GM19035 (cell line): Measurements from ENCODE around the gene SYDE2.
"Not testable (repeated sequence)": the region's sequence is repeated elsewhere in the genome, so short reads cannot be mapped to it uniquely, and the experiment has no call there.

Experiments used
- ATAC-seq: cut with Tn5 transposase; IDR thresholded peaks from one replicate; pipeline ENCODE4 v1.9.1; 2021; ENCODE audit not compliant: unreplicated experiment

SYDE2 gene

DNA sequence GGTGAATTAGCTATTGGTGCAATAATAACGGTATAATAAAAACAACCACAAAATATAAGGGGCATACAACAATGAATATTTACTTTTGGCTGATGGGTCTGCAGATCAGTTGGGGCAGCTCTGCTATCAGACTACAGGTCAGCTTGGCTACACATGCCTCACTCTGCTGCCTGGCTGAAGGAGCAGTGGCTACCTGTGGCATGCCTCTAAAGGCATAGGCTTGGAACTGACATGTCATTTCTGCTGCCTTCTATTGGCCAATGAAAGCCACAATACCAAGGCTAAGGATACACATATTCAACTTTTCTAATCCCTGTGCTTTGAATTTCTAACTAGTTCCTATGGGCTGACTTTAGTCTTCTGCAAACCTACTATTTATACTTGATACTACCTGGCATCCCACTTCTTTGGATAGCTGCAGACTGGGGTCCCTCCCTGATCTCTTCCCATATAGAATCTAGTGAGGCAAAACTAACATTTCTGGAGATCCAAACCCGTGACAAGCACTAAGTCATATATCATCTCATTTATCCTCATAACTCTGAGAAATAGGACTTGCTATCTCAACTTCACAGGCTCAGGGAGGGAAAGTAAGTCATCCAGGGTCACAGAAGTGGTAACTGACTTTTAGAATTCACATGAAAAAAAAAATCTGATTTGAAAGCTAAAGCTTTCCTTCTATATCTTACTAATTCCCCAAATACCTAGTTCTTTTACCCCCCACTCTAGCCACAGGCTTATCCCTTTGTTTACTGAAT, 19.2 kb upstream of the SYDE2 start:
- no peak for ATAC-seq

DNA sequence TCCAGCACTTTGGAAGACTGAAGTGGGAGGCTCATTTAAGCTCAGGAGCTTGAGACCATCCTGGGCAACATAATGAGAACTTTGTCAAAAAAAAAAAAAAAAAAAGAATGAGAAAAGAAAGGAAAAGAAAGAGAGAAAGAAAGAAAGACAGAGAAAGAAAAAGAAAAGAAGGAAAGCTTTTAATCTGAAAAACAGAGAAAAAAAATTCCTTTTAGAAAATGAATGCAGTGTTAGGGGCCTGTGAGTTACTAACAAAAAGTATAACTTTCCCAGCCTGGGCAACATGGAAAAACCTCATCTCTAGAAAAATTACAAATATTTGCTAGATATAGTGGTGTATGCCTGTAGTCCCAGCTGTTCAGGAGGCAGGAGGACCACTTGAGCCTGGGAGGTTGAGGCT, 15.9 kb upstream of the SYDE2 start:
- no peak for ATAC-seq

DNA sequence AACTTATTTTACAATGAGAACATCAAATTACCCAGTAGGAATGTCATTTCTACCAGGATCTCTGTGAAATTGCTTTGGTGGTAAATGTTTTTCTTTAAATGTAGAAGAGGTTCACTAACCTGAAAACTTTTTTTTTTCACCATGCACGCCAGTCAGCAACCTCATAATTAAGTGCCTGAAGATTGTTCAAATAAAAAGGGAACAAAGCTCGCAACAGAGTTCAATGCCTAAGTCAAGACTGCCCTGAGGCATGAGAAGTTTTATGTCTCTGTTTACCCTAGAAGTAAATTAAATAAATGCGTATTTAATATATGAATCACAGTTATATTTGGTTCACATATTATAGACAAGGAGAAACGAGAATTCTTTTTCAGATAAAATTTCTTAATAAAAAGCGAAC, 13.8 kb upstream of the SYDE2 start:
- ATAC-seq, result no peak

DNA sequence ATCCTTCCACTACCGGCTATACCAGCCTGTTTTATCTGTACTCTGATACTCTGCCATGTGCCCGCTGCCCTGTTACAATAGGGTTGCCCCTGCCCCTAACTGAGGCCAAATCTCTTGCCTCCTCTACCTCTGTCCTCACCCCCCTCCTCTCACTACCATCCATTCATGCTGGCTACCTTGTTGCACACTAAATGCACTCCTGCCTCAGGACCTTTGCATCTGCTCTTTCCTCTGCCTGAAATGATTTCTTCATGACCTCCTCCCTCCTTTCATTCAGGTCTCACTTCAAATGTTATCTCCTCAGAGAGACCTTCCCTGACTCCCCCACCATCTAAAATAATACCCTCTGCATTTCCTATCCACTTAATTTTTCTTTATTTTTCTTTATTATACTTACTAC, 7.7 kb upstream of the SYDE2 start:
- no peak for ATAC-seq

DNA sequence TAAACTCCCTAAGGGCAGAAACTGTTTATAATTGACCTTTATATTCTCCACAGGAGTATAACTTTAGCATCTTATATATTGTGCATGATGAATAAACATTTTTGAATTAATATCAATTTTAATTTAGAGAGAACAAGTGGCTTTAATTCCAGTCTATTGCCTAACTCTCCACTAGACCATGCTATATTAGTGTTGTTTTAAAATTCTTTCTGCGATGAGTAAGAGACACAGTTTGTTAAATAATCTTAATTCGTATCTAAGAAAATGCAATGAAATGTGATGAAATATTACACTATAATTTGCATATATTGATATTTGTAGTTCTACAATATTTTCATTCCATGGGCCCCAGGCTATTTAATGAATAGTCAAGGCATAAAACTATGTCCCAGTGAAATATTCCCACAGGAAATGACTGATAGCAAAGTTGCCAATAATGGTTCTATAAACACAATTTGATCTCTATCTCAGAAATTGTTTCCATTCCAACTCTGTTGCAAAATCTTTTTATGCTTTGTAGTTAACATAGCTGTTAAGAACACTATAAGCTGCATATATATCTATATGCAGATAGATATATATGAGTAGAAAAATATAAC, 2.9 kb upstream of the SYDE2 start:
- no peak for ATAC-seq

DNA sequence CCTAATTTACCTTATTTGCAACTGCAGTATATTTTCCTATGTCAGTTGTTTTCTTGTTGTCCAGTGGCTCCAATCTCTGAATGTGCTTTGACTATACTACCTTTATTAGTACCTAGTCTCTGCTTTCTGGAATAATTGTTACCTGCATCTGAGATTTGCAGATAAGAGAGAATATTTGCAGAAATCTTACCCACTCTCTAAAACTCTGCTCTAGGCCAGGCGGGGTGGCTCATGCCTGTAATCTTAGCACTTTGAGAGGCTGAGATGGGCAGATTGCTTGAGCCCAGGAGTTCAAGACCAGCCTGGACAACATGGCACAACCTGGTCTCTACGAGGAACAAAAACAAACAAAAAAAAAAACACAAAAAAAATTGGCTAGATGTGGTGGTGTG, 2.0 kb upstream of the SYDE2 start:
- no peak for ATAC-seq

DNA sequence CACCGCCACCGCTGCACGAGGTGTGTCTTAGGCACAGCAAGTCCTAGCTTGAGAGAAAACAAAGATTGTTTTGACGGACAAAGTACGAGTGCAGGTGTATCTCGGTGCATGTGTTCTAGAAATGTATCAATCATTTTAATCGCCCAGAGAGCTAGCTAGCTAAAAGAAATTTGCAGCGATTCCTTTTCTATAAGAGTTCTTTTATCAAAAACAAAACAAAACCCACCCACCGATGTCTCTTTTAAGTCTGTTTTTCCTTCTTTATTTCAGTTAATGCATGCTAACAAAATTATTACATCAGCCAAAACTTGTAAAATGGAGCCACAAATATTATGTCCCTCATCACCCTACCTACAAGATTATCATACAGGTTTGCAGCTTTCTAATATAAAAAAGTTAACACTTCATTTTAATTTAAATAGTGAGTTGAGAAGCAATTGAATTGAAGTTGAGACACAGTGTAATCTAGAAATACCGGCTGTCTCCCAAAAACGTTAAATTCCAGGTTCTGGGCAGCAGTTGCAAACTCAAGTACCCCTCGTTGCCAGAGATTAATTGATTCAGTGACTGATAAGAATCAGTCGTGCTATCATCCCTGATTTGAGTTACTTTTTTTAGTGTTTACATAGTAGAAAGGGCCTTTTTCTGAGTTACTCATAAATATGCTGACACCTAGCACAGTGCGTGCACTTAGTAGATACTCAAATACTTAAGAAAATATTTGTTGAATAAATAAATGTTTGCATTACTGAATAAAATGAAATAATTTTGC, 1.5 kb upstream of the SYDE2 start:
- peak; percentile 4 for ATAC-seq

DNA sequence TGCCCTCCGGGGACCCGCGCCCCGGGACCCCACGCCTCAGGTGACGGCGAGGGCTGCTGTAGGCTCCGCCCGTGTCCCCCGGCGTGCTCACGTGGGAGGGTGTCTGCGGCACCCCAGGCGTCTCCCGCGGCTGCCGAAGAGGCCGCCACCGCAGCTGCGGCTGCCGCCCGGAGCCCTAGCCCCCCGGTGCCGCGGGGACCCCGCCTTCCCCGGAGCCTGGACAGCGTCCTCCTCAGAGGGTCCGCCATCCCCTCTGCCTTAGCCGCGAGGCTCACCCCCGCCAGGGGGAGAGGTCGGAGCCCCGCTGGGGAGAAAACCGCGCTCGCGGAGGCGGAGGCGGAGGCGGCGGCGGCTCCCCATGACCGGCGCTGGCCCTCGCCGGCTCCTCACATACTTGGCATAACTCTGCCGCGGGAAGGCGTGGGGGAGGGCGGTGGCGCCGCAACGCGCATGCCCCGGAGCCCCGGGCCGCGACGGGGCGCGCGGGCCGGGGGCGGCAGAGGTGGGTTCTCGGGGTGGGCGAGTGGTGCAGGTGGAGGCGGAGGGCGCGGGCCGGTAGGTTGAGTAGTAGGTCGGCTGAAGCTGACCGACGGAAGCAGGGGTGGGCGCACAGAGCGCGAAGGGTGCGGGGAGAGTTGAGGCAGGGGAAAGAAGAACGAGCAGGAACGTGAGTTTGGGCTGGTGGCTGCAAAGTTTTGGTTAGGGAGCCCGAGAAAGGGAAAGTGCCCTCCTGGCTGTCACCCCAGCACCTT, 700 bp upstream of the SYDE2 start:
- ATAC-seq, result peak; percentile 53

DNA sequence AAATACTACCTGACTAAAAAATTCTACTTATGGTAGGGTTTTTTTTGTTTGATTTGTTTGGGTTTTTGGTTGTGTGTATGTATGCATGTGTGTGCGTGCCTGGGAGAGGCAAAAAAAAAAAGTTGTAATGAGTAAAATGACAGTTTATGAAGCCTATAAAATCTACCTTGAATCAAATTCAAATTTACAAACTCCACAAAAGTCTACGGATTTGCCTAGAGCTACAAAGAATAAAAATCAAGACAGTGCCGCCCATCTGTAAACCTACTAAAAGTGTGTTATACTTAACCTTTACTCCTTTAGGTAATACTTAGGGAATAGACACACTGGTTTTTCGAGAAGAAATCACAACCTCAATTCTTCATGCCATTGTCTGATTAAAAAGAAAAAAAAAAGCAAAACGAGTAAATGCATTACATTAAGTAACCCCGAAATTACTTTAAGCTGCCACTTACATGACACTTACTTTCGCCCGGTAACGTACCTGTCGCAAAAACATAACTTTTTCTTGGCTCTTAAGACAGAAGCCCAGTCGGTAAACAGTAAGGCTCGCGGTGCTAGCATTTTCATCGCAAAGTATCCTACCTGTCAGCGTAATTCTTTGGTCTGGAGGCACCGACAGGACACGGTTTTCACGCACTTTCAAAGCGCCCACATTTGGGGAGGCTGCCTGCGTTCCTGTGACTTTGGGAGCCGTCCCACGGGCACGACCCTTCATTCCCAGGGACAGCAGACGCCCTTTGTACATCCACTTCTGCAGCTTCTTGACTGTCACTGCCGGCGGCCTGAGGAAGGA, 951 bp downstream of the SYDE2 start:
- no peak for ATAC-seq

DNA sequence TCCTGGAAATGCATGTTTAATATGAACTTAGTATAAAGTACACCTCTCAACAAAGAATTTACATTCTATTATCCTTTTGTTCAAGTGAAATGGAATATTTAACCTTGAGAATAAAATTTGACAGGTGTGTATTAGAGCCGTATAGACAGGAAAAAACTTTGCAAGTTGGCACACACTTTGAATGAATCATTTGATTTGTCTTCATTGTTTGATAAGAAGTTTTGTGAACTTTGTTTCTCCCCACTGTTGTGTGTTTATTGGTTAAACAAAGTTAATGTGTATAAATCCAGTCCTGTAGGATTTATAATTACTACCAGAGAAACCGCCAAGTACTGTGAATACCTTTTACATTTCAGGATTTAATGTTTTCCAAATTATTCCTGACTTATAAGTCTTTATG, 2.0 kb downstream of the SYDE2 start:
- ATAC-seq, result no peak

DNA sequence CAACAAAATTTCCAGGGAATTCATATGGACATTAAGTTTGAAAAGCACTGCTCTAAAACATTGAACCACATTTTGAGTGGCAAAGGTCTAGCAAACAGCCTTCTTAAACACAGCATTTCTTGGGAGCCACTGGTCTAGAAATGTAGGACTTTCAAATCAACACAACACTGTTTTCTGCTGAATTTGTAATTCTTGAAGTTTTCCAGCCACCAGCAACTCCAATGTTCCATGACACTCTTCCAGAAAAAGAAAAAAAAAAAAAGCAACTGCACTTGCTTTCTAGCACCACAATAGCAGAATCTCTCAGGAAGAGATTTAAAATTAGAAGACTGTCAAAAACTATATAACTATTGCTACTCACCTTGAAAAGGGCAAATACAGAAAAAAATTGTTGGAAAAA, 4.5 kb downstream of the SYDE2 start:
- ATAC-seq, result no peak

DNA sequence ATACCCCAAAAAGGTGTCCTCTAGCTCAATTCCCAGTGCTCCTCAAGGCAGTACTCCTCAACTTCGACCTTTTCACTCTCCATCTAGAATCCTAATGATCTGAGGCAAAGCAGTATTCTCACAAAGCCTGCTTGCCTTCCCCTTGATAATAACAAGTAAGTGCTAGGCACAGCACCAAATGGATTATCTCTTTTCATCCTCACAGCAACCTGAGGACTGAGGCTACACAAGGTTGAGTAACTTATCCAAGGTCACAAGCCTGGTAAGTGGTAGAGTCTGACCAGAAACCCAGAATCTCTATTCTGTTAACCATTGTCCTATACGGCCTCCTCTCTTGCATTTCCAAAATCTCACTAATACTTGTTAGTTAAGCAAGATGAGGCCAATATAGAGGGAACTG, 5.1 kb downstream of the SYDE2 start:
- ATAC-seq, result no peak

DNA sequence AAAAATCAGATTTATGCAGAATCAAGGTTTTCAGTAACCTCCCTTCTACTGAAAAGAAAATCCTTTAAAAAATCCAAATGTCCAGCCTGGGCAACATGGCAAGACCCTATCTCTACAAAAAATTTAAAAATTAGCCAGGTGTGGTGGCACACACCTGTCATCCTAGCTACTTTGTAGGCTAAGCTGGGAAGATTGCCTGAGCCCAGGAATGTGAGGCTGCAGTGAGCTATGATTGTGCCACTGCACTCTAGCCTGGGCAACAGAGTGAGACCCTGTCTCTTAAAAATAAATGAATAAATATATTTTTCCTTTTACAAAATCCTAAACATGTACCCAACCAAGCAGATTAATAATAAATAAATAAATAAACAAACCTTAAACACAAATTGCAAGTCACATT, 8.7 kb downstream of the SYDE2 start:
- not testable (repeated sequence) for ATAC-seq

DNA sequence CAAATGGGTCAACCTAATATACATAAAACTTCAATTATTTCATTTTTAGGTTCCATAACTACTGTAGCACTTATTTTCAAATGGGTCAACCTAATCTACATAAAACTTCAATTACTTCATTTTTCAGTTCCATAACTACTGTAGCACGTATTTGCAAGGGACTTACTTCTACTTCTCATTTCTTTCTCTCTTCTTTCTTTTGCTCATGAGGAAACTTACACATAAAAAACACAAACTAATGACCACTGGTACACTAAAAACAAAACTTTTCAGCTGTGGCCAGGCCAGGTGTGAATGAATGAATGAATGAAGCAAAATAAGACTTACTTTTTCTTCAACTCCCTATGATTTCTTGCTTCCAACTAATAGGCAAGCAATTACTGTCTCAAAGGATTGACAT, 11.7 kb downstream of the SYDE2 start:
- no peak for ATAC-seq

DNA sequence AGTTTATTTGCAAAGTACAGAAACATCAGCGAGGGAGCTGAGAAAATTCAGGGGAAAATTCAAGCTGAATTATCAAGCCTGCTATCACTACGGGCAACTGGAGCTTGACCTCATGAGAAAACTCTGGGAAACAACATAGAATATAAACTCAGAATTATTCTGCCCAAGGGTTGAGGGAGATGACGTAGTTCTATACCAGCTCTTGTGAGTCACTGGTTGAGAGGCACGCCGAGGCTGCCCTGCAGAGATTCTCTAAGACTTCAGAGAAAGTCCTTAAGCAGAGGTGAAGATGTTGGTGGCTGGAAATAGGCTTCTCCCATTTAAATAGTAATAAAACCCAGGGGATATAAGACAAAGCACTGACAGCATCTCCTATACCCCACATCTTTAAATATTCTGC, 12.3 kb downstream of the SYDE2 start:
- no peak for ATAC-seq

DNA sequence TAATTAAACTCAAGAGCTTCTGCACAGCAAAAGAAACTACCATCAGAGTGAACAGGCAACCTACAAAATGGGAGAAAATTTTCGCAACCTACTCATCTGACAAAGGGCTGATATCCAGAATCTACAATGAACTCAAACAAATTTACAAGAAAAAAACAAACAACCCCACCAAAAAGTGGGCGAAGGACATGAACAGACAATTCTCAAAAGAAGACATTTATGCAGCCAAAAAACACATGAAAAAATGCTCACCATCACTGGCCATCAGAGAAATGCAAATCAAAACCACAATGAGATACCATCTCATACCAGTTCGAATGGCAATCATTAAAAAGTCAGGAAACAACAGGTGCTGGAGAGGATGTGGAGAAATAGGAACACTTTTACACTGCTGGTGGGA, 13.8 kb downstream of the SYDE2 start:
- not testable (repeated sequence) for ATAC-seq

DNA sequence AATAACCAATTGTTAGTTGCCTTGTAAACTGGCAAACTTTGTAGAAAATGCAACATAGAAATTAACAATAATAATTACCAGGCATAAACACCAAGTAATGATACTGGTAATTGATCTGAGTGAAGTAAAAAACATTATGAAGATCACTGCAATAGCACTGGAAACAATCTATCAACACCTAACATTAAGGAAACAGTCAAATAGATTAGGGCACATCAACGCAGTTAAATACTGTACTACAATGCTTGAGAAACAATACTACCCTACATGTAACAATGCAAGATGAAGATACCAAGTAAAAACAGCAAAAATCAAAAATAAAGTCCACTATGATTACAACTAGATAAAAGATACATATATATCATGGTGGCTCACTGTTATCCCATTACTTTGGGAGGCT, 16.6 kb downstream of the SYDE2 start:
- ATAC-seq, result no peak

DNA sequence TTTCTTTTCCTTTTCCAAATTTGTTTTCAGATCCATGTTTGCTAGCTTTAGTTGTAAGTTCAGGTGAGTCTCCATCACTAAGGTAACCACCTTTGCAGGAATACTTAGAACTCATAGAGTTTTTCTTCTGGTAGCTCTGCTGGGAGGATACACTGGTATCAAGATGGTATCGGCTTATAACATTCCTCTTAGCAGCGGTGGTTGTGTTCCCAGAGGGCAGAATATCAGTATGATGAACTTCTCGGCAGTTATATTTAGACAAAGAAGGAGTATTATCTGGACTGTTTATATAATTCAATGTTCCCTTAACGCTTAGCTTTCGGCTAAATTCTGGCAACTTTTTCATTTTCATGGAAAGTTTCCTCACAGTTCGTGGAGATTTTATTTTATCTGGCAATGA, 18.1 kb downstream of the SYDE2 start:
- ATAC-seq, result no peak

DNA sequence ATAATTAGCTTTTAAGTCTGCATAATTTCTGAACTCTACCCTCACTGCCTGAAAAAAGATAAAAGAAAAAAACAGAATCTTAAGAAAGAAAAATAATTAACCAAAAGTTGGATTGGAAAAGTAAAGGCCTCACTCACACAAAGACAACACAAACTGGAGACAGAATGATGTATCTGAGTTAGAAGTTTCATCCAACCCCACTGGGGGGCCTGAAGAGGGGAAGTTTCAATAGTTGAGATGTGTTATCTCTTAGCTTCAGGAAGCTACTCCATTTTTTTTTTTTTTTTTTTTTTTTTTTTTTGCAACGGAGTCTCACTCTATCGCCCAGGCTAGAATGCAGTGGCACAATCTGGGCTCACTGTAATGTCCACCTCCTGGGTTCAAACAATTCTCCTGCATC, 19.9 kb downstream of the SYDE2 start:
- ATAC-seq, result no peak

DNA sequence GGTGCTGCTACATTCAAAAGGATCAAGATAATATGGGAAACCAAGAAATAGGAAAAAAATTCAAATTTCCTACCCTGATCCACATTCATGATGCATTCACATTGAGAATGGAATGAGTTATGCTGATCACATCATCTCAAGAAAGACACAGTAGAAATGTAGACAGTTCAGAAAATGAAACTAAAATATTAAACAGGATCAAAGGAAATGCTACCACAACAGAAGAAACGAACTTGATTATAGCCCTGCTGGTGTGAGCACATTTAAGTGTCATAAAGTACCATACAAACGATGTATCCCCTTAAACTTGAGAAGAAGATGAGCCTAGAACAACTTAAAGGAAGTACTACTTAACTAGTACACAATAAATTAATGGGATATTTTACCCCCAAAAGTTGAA, 21.3 kb downstream of the SYDE2 start:
- ATAC-seq, result no peak

DNA sequence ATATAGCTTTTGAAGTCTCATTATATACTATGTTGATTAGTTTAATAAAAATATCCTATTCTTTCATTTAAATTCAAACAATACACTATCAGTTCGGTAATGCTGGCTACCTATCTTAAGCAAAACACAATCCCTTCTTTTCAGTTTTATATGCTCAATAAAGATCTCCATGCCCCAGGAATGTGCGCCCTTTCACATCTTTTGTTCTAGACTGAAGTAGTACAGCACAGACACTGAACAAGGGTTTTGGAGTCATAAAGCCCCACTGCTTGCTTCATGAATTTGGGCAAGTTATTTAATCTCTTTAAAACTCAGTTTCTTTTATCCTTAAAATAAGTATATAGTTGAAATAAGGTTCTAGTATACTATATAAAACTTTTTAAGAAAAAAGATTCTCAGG, 22.4 kb downstream of the SYDE2 start:
- no peak for ATAC-seq
